ENCODE data around the gene AAMP.

AAMP gene

GRCh38 chr2:218285604-218286003 lies 15.7 kb upstream of the AAMP start:
- H3K27ac ChIP-seq, result peak overlapping the region; percentile 86
- H3K79me2 ChIP-seq, result peaks cover 35% of the 10 kb centered on the region
- H3K36me3 ChIP-seq (ENCODE audit: control insufficient read depth, insufficient read depth, low read length), result no peaks in the 10 kb centered on the region
- no peak overlapping the region for H2AFZ ChIP-seq
- peak overlapping the region; percentile 61 for H3K4me2 ChIP-seq (ENCODE audit: low read length)
- H3K4me1 ChIP-seq, result peaks cover 35% of the 10 kb centered on the region
- no peaks in the 10 kb centered on the region for H3K27me3 ChIP-seq (ENCODE audit: control insufficient read depth, insufficient read depth, low read length)
- H3K9ac ChIP-seq, result no peak overlapping the region
- no peak for TF ChIP-seq CTCF (IDR thresholded peaks at IDR 0.05)
- no peaks in the 10 kb centered on the region for H3K9me3 ChIP-seq (ENCODE audit: control insufficient read depth, low read length)
- no peak overlapping the region for H3K4me3 ChIP-seq (ENCODE audit: low read depth, low read length)

- TF ChIP-seq CTCF (IDR thresholded peaks at IDR 0.05), result no peak
- Histone ChIP-seq H3K4me2 (ENCODE audit: low read length) (peak overlapping the region; percentile 42), H3K4me3 (ENCODE audit: low read depth, low read length) (no peak overlapping the region), H3K9ac (no peak overlapping the region), H3K36me3 (ENCODE audit: control insufficient read depth, insufficient read depth, low read length) (no peaks in the 10 kb centered on the region), H3K79me2 (peaks cover 28% of the 10 kb centered on the region), H2AFZ (no peak overlapping the region), H3K4me1 (peaks cover 24% of the 10 kb centered on the region), H3K9me3 (ENCODE audit: control insufficient read depth, low read length) (no peaks in the 10 kb centered on the region), H3K27ac (no peak overlapping the region), H3K27me3 (ENCODE audit: control insufficient read depth, insufficient read depth, low read length) (no peaks in the 10 kb centered on the region)
These were observed 14.3 kb upstream of the AAMP start for GRCh38 chr2:218284106-218284811.

GRCh38 chr2:218282173-218282991 lies 12.4 kb upstream of the AAMP start:
- Histone ChIP-seq H2AFZ (no peak overlapping the region), H3K4me1 (peaks cover 18% of the 10 kb centered on the region), H3K36me3 (ENCODE audit: control insufficient read depth, insufficient read depth, low read length) (no peaks in the 10 kb centered on the region), H3K9ac (no peak overlapping the region), H3K9me3 (ENCODE audit: control insufficient read depth, low read length) (no peaks in the 10 kb centered on the region), H3K27ac (no peak overlapping the region), H3K4me3 (ENCODE audit: low read depth, low read length) (no peak overlapping the region), H3K27me3 (ENCODE audit: control insufficient read depth, insufficient read depth, low read length) (no peaks in the 10 kb centered on the region), H3K4me2 (ENCODE audit: low read length) (no peak overlapping the region), H3K79me2 (peaks cover 24% of the 10 kb centered on the region)
- TF ChIP-seq CTCF (IDR thresholded peaks at IDR 0.05), result no peak

GRCh38 chr2:218281449-218281848 lies 11.5 kb upstream of the AAMP start:
- Histone ChIP-seq H3K36me3 (ENCODE audit: control insufficient read depth, insufficient read depth, low read length) (no peaks in the 10 kb centered on the region), H3K27me3 (ENCODE audit: control insufficient read depth, insufficient read depth, low read length) (no peaks in the 10 kb centered on the region), H3K4me2 (ENCODE audit: low read length) (no peak overlapping the region), H3K9me3 (ENCODE audit: control insufficient read depth, low read length) (no peaks in the 10 kb centered on the region), H3K9ac (no peak overlapping the region), H3K4me1 (peaks cover 13% of the 10 kb centered on the region), H3K4me3 (ENCODE audit: low read depth, low read length) (no peak overlapping the region), H3K27ac (no peak overlapping the region), H3K79me2 (peaks cover 23% of the 10 kb centered on the region), H2AFZ (no peak overlapping the region)
- TF ChIP-seq CTCF (IDR thresholded peaks at IDR 0.05), result no peak
